Mesothelial cell of epicardium (in vitro differentiated cells): ENCODE data around the gene ANP32B. TPM values are rescaled to one million over a fixed set of nuclear protein-coding genes. Genes with fewer than 3 reads are reported as not detected.
"Not testable (repeated sequence)": the region's sequence is repeated elsewhere in the genome, so short reads cannot be mapped to it uniquely, and the experiment has no call there.

Source experiments
- DNase-seq, 2 experiments: peaks; one replicate each; pipeline ENCODE4 v3.0.0; 2021; ENCODE audit warnings: low spot score in 2 of 2; ENCODE audit not compliant: unreplicated experiment in 2 of 2
- H3K27ac Mint-ChIP-seq: 2 replicates; pipeline ENCODE4 v1.8.0; 2021; ENCODE audit warnings: mixed read lengths
- H3K27me3 Mint-ChIP-seq: 2 replicates; pipeline ENCODE4 v1.8.0; 2021; ENCODE audit warnings: low read depth, mixed read lengths
- H3K36me3 Mint-ChIP-seq: 2 replicates; pipeline ENCODE4 v1.8.0; 2021; ENCODE audit warnings: mixed read lengths
- H3K4me1 Mint-ChIP-seq: 2 replicates; pipeline ENCODE4 v1.8.0; 2021; ENCODE audit warnings: mixed read lengths
- H3K4me3 Mint-ChIP-seq: 2 replicates; pipeline ENCODE4 v1.8.0; 2021; ENCODE audit warnings: mild to moderate bottlenecking, moderate library complexity, mixed read lengths
- H3K9me3 Mint-ChIP-seq: 2 replicates; pipeline ENCODE4 v1.8.0; 2021; ENCODE audit warnings: mixed read lengths
- total RNA-seq: library from RNA; stranded (reverse); gene quantifications from 3 replicates; pipeline ENCODE4 v1.2.1, GENCODE V29; 2021
- TF ChIP-seq, protein P1 (sequence below): fragments of 200-600 bp; sonication (generic); IDR thresholded peaks from one replicate; pipeline ENCODE4 v1.5.0; 2021; ENCODE audit warnings: antibody characterized with exemption; ENCODE audit not compliant: unreplicated experiment

ANP32B gene
- total RNA-seq, 1 donor from 2014 or later, result 137 TPM

DNA sequence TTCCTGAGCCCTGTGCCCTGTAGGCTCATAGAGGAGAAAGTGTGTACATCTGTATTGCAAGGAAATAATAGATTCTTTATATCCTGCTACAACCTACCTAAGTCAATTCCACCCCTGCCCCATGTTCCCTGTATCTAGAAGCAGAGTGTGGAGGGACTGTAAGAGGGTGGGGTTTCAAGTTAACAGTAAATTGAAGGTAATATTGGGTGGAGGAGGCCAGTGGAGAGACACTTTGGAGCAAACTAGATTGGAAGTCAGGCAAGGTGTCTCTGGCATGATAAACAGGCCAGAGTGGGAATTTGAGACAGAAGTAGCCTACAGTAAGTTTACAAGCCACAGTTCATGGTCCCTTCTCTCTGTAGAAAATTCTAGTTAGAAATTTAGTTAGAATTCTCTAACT lies 42.9 kb upstream of the ANP32B start:
- H3K27me3 Mint-ChIP-seq, result peaks cover 61% of the 10 kb centered on the region
- H3K4me1 Mint-ChIP-seq, result no peaks in the 10 kb centered on the region
- H3K27ac Mint-ChIP-seq, result no peak overlapping the region
- H3K36me3 Mint-ChIP-seq, result no peaks in the 10 kb centered on the region
- no peak overlapping the region for H3K4me3 Mint-ChIP-seq
- TF ChIP-seq, protein P1, sequence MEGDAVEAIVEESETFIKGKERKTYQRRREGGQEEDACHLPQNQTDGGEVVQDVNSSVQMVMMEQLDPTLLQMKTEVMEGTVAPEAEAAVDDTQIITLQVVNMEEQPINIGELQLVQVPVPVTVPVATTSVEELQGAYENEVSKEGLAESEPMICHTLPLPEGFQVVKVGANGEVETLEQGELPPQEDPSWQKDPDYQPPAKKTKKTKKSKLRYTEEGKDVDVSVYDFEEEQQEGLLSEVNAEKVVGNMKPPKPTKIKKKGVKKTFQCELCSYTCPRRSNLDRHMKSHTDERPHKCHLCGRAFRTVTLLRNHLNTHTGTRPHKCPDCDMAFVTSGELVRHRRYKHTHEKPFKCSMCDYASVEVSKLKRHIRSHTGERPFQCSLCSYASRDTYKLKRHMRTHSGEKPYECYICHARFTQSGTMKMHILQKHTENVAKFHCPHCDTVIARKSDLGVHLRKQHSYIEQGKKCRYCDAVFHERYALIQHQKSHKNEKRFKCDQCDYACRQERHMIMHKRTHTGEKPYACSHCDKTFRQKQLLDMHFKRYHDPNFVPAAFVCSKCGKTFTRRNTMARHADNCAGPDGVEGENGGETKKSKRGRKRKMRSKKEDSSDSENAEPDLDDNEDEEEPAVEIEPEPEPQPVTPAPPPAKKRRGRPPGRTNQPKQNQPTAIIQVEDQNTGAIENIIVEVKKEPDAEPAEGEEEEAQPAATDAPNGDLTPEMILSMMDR, result no peak
- no peak for DNase-seq
- H3K9me3 Mint-ChIP-seq, result no peaks in the 10 kb centered on the region

DNA sequence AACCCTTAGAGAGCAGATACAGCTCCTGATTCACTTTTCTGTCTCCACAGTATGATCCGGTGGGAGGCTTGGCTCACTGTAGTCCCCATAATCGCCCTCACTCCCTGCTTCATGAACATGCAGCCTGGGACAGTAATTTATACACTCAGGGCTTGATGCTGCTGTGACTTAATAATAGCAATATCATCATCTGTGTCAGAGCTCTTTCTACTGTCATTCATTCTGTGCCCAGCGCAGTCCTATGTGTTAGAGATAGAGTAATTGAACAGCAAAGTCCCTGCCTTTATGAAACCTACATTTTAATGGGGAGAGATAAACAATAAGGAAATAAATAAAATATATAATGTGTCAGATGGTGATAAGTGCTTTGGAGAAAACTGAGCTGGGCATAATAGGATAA lies 42.4 kb upstream of the ANP32B start:
- H3K27me3 Mint-ChIP-seq, result peaks cover 59% of the 10 kb centered on the region
- no peak overlapping the region for H3K4me3 Mint-ChIP-seq
- H3K27ac Mint-ChIP-seq, result no peak overlapping the region

DNA sequence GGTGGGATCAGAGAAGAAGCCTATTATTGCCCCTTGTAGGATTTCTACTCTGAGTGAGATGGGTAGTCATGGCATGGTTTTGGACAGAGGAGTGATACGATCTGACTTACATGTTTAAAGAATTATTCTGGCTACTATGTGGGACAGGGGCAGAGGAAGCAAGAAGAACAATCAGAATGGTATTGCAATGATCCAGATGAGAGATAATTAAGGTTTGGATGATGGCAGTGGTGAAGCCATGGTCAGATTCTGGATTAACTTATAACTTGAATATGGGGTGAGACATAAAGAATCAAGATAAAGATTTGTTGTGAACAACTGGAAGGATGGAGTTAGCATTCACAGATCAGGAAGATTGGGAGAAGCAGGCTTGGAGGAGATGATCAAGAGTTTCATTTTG lies 41.8 kb upstream of the ANP32B start:
- no peaks in the 10 kb centered on the region for H3K9me3 Mint-ChIP-seq
- no peak overlapping the region for H3K27ac Mint-ChIP-seq

More for the DNA sequence above, 42.4 kb upstream of the ANP32B start:
- TF ChIP-seq, protein P1, result no peak
- Mint-ChIP-seq H3K4me1 (no peaks in the 10 kb centered on the region), H3K9me3 (no peaks in the 10 kb centered on the region), H3K36me3 (no peaks in the 10 kb centered on the region)
- DNase-seq, result no peak

DNA sequence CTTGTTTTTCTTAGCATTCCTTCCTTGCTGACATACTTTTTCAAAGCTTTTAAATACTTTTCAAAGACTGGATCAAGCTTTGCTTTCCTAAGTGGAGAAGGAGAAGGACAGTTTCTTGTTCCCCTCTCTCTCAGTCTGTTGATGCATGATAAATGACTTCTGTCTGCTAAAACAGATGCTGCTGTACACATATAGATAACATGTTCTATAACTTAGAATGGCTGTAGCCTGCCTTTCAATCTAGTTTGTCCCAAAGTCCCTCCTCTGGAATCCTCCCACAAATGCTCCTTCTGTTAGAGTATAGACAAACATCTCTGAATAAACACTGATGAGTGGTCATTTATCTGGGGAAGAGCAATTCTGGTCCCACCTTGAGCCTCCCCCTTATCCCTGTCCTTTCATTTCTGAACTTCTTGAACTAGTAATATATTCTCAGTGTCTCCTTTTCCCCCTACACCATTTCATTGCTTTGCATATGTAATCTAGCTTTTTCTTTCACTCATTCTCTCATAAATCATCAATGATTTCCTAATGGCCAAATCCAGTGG lies 39.8 kb upstream of the ANP32B start:
- Mint-ChIP-seq H3K27ac (no peak overlapping the region), H3K27me3 (peaks cover 61% of the 10 kb centered on the region), H3K36me3 (no peaks in the 10 kb centered on the region), H3K4me3 (no peak overlapping the region), H3K4me1 (no peaks in the 10 kb centered on the region), H3K9me3 (peaks cover 5% of the 10 kb centered on the region)
- TF ChIP-seq, protein P1, result no peak
- no peak for DNase-seq

More for the DNA sequence above, 41.8 kb upstream of the ANP32B start:
- no peak for DNase-seq
- TF ChIP-seq, protein P1, result no peak
- no peaks in the 10 kb centered on the region for H3K4me1 Mint-ChIP-seq
- H3K27me3 Mint-ChIP-seq, result peaks cover 60% of the 10 kb centered on the region
- no peak overlapping the region for H3K4me3 Mint-ChIP-seq
- no peaks in the 10 kb centered on the region for H3K36me3 Mint-ChIP-seq

DNA sequence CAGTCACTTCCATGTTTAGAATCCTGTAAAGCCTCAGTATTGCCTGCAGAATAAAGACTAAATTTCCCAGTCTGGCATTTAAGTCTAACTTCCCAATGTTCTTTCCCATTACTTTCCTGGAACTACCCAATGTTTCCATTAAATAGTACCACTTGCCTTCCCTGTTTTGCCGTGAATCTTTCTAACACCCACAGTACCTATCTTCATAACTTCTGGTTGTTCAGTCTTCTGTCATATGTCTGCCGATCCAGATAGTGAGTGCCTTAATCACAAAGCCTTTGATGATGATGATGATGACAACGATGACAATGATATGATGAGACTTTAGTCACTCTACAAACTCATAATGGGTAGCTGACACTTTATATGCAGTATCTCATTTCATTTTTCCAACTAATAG lies 38.5 kb upstream of the ANP32B start:
- DNase-seq, result no peak
- Mint-ChIP-seq H3K27me3 (peaks cover 61% of the 10 kb centered on the region), H3K27ac (no peak overlapping the region), H3K4me3 (no peak overlapping the region), H3K9me3 (peaks cover 5% of the 10 kb centered on the region), H3K36me3 (no peaks in the 10 kb centered on the region), H3K4me1 (no peaks in the 10 kb centered on the region)
- TF ChIP-seq, protein P1, result no peak

DNA sequence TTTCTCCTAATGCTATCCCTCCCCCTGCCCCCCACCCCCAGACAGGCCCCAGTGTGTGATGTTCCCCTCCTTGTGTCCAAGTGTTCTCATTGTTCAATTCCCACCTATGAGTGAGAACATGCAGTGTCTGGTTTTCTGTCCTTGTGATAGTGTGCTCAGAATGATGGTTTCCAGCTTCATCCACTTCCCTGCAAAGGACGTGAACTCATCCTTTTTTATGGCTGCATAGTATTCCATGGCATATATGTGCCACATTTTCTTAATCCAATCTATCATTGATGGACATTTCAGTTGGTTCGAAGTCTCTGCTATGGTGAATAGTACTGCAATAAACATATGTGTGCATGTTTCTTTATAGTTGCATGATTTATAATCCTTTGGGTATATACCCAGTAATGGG lies 37.7 kb upstream of the ANP32B start:
- H3K27ac Mint-ChIP-seq, H3K36me3 Mint-ChIP-seq, H3K4me1 Mint-ChIP-seq, H3K4me3 Mint-ChIP-seq, DNase-seq: not testable (repeated sequence)
- H3K27me3 Mint-ChIP-seq, result peaks cover 63% of the 10 kb centered on the region
- peaks cover 12% of the 10 kb centered on the region for H3K9me3 Mint-ChIP-seq

DNA sequence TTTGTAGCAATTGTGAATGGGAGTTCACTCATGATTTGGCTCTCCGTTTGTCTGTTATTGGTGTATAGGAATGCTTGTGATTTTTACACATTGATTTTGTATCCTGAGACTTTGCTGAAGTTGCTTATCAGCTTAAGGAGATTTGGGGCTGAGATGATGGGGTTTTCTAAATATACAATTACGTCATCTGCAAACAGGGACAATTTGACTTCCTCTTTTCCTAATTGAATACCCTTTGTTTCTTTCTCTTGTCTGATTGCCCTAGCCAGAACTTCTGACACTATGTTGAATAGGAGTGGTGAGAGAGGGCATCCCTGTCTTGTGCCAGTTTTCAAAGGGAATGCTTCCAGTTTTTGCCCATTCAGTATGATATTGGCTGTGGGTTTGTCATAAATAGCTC lies 36.0 kb upstream of the ANP32B start:
- H3K9me3 Mint-ChIP-seq, result peaks cover 12% of the 10 kb centered on the region
- H3K36me3 Mint-ChIP-seq, DNase-seq, H3K27ac Mint-ChIP-seq, H3K4me3 Mint-ChIP-seq, H3K4me1 Mint-ChIP-seq: not testable (repeated sequence)
- peaks cover 62% of the 10 kb centered on the region for H3K27me3 Mint-ChIP-seq

DNA sequence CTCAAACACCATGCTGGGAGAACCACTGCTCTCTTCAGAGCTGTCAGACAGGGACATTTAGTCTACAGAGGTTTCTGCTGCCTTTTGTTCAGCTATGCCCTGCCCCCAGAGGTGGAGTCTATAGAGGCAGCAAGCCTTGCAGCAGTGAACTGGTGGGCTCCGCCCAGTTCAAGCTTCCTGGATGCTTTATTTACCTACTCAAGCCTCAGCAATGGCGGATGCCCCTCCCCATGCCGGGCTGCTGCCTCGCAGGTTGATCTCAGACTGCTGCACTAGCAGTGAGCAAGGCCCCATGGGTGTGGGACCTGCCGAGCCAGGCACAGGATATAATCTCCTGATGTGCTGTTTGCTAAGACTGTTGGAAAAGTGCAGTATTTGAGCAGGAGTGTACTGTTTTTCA lies 32.3 kb upstream of the ANP32B start:
- not testable (repeated sequence) for H3K36me3 Mint-ChIP-seq, H3K4me1 Mint-ChIP-seq, H3K27ac Mint-ChIP-seq, H3K4me3 Mint-ChIP-seq, DNase-seq
- Mint-ChIP-seq H3K9me3 (peaks cover 12% of the 10 kb centered on the region), H3K27me3 (peaks cover 64% of the 10 kb centered on the region)
